ENCODE results near the gene ADAMTS7. TPM values are rescaled to one million over a fixed set of nuclear protein-coding genes. Genes with fewer than 3 reads are reported as not detected.

The ADAMTS7 gene
- total and polyA plus RNA-seq, 2 donors (not counting 3 experiments of a cell fraction or from before 2014, with no cell fraction given), result 49.6 to 64.7 TPM

- no peaks in the 10 kb centered on the region for H3K4me1 ChIP-seq (ENCODE audit: control insufficient read depth, extremely low read depth, insufficient read depth, low read length)
- DNase-seq (ENCODE audit: low read depth, low spot score) (no peak), FAIRE-seq (no peak)
- intact Hi-C loops (cut with micrococcal nuclease), result loop anchor here (5.0 kb wide), 1 partner anchor 536 kb away; no protein-coding TSS in a partner anchor
- no peak overlapping the region for H3K4me3 ChIP-seq (replicated peaks in 1 of 3; ENCODE audit: insufficient read depth in 1 of 3, low read depth in 1 of 3, low read length in 3 of 3)
- dilution Hi-C loops (cut with MboI; ENCODE audit: extremely low pct_ligation_motif_present, low sequenced_read_pairs), result no loop called here
- TF ChIP-seq JUN (IDR thresholded peaks at IDR 0.05; ENCODE audit: borderline replicate concordance, insufficient read depth, insufficient read length, low read depth) (no peak), MYC (IDR thresholded peaks at IDR 0.05; ENCODE audit: low read depth, low read length) (no peak), FOS (IDR thresholded peaks at IDR 0.05; ENCODE audit: borderline replicate concordance, insufficient read depth, low read length) (no peak), POLR2A (IDR thresholded peaks at IDR 0.05; ENCODE audit: low read depth, low read length) (no peak), EZH2 (IDR thresholded peaks at IDR 0.05; ENCODE audit: borderline replicate concordance, low read depth, low read length, severe bottlenecking) (no peak), MAX (IDR thresholded peaks at IDR 0.05; ENCODE audit: insufficient read depth, insufficient read length) (no peak), CTCF (IDR thresholded peaks at IDR 0.05; ENCODE audit: extremely low read depth in 1 of 2, insufficient read depth in 1 of 2, low read depth in 1 of 2, low read length in 2 of 2) (no peak), GATA2 (IDR thresholded peaks at IDR 0.05; ENCODE audit: insufficient read depth, insufficient read length, low read depth, low read length) (no peak), POLR2AphosphoS5 (IDR thresholded peaks at IDR 0.05; ENCODE audit: insufficient read depth, low read depth, low read length) (no peak)
- no peak overlapping the region for H3K27ac ChIP-seq (ENCODE audit: insufficient read depth, low read depth, low read length)
- no peaks in the 10 kb centered on the region for H3K36me3 ChIP-seq (ENCODE audit: control insufficient read depth in 2 of 2, extremely low read depth in 1 of 2, insufficient read depth in 2 of 2, low read length in 2 of 2)
- no peak overlapping the region for H3K9ac ChIP-seq (replicated peaks; ENCODE audit: extremely low read depth, insufficient read depth, low read length)
- H3K79me2 ChIP-seq (ENCODE audit: control insufficient read depth, insufficient read depth, low read length), result no peaks in the 10 kb centered on the region
- no peaks in the 10 kb centered on the region for H4K20me1 ChIP-seq (replicated peaks; ENCODE audit: control insufficient read depth, extremely low read depth, insufficient read depth, low read length)
- H3K27me3 ChIP-seq (ENCODE audit: control insufficient read depth in 2 of 2, insufficient read depth in 2 of 2, low read length in 2 of 2), result peaks cover 4 to 14% of the 10 kb centered on the region in 2 experiments
- CTCF ChIA-PET, result no interaction called here
- H3K4me2 ChIP-seq (ENCODE audit: insufficient read depth, low read length), result no peak overlapping the region
- no peaks in the 10 kb centered on the region for H3K9me1 ChIP-seq (replicated peaks; ENCODE audit: control insufficient read depth, extremely low read depth, insufficient read depth, low read length)
- no peaks in the 10 kb centered on the region for H3K9me3 ChIP-seq (replicated peaks; ENCODE audit: control insufficient read depth, insufficient read depth, low read length)
- POLR2A ChIA-PET, result no interaction called here
- BruUV-seq (replicated peaks), result no TSS peak
- H2AFZ ChIP-seq (ENCODE audit: low read depth, low read length), result no peak overlapping the region
Measured at GRCh38 chr15:78716651-78717050, 94.6 kb downstream of the ADAMTS7 start.

Measured in endothelial cell of umbilical vein (primary cell).